Heart right ventricle (tissue), 16 donors: ENCODE measurements around the gene CACNB2. TPM values are rescaled to one million over a fixed set of nuclear protein-coding genes. Genes with fewer than 3 reads are reported as not detected.

Experiments
- ATAC-seq, 8 donors: fragments of 200-7000 bp; cut with Tn5 transposase; one replicate each; pipeline ENCODE4 v1.9.1; 2020; ENCODE audit warnings: mild to moderate bottlenecking in 8 of 8, moderate library complexity in 8 of 8, moderate number of reproducible peaks in 1 of 8
- DNase-seq, 2 donors: peaks; one replicate each; pipeline ENCODE4 v3.0.0-alpha.2; 2020
- H3K27ac ChIP-seq, 10 donors: fragments of 200-600 bp; sonication (generic) in 2 of 10; one replicate each; pipeline versions ENCODE4 v1.5.0 to v1.8.0; 2020 to 2022; ENCODE audit warnings: mild to moderate bottlenecking in 3 of 10
- H3K27me3 ChIP-seq, 7 donors: fragments of 200-600 bp; one replicate each; pipeline ENCODE4 v1.8.0; 2021 to 2022; ENCODE audit warnings: mild to moderate bottlenecking in 2 of 7
- H3K36me3 ChIP-seq, 9 donors: fragments of 200-600 bp; sonication (generic) in 1 of 9; one replicate each; pipeline versions ENCODE4 v1.5.0 to v1.8.0; 2020 to 2022; ENCODE audit warnings: mild to moderate bottlenecking in 2 of 9
- H3K4me1 ChIP-seq, 9 donors: fragments of 200-600 bp; sonication (generic) in 1 of 9; one replicate each; pipeline versions ENCODE4 v1.5.0 to v1.8.0; 2020 to 2022; ENCODE audit warnings: mild to moderate bottlenecking in 4 of 9
- H3K4me3 ChIP-seq, 10 donors: fragments of 200-600 bp; sonication (generic) in 2 of 10; one replicate each; pipeline versions ENCODE4 v1.5.0 to v1.8.0; 2020 to 2022; ENCODE audit warnings: mild to moderate bottlenecking in 7 of 10, moderate library complexity in 2 of 10
- H3K9me3 ChIP-seq, 11 donors: fragments of 200-600 bp in 10 of 11; sonication (generic) in 2 of 11; one replicate each; pipeline versions ENCODE4 v1.5.0 to v1.8.0; 2013 to 2022; ENCODE audit warnings: mild to moderate bottlenecking in 2 of 11, control low read depth in 1 of 11, moderate library complexity in 1 of 11
- CTCF ChIP-seq, 9 donors: fragments of 200-600 bp; sonication (generic) in 2 of 9; IDR thresholded peaks; one replicate each; pipeline versions ENCODE4 v1.5.0 to v1.8.0; 2021 to 2022; ENCODE audit warnings: antibody characterized with exemption in 9 of 9, mild to moderate bottlenecking in 5 of 9, moderate library complexity in 1 of 9
- WGBS, 2 donors: extraction: QIAGEN DNeasy Blood & Tissue Kit; methylation state at CpG; one replicate each; pipeline ENCODE4 v1.1.7; 2013; ENCODE audit warnings: inconsistent platforms in 1 of 2; 5-methylcytosine and 5-hydroxymethylcytosine counted together
- intact Hi-C, 10 donors: fragments of 100-400 bp; cut with DNase I; formaldehyde crosslinking; loops; one replicate each; pipeline versions ENCODE4 v1.11.1 to v1.14.2; 2022
- polyA plus RNA-seq, 2 donors: library from polyadenylated mRNA; stranded (reverse); fragments of 200-250 nt; gene quantifications; one replicate each; pipeline ENCODE4 v1.2.3, GENCODE V29; 2013
- total RNA-seq, 10 donors: library from RNA; stranded (reverse); fragmentation: NEBNext Ultra II Directional in 3 of 10; extraction: Animal tissue kit (Norgen Biotek cat#: 25700) in 3 of 10; gene quantifications; one replicate each; pipeline versions ENCODE4 v1.2.1 to v1.2.4, GENCODE V29; 2021 to 2023
- donor health status: Arrhythmogenic right ventricular cardiomyopathy.
- donor health status: ischemic (EF 13 %, LVEDD 7.1; RV severe dilation, severe dysfunction).
- donor health status: healthy with polysubstance abuse.
- donor health status: DM: no; HTN: yes; CAD: no.
- donor health status: DM: no; HTN: no; CAD: no.
- donor health status: ischemic (EF 25% LVEDD 6.9; RV normal size, moderate dysfunction).
- donor health status: ischemic (EF 25% LVEDD 5.7; RV mildly dilated, moderate dysfunction).
- donor health status: healthy.
- donor health status: DM: yes; HTN: yes; CAD: no.
- donor health status: Ischemic cardiomyopathy.
- donor health status: ischemic (EF 35%, LVEDD 5.7; RV mildly dilated, moderate dysfunction).
- donor health status: nonischemic (EF 11% LVEDD 7.7; RV severe dilation, severe dysfunction).
- donor health status: DM: yes; HTN: yes; CAD: no.
- donor health status: PGD.
- donor health status: ischemic (EF 29% LVEDD 5.4; RV normal size, mild dysfunction).
- donor health status: nonischemic (EF 23%, LVEDD 6.1; RV moderate dilation, normal function).

CACNB2 gene
- total and polyA plus RNA-seq, 12 donors: 8.9 to 71.1 (median 36.7) TPM

GRCh38 chr10:18261768-18262231 lies 121.6 kb downstream of the CACNB2 start:
- no peak for DNase-seq
- TF ChIP-seq CTCF (IDR thresholded peaks at IDR 0.05): no peak
- H3K27me3 ChIP-seq: no peaks in the 10 kb centered on the region
- peaks cover 0 to 10% (median 0%) of the 10 kb centered on the region in 9 donors for H3K4me1 ChIP-seq
- 74 to 76% methylated on average over 5 of the region's 5 CpGs for WGBS, 2 donors
- ATAC-seq: peak in 5 of 8 donors; percentile 13 to 48 (median 38)
- no peak overlapping the region for H3K27ac ChIP-seq
- intact Hi-C loops: no loop called here
- H3K4me3 ChIP-seq: peak overlapping the region in 6 of 10 donors; percentile 1 to 35 (median 31)
- no peaks in the 10 kb centered on the region for H3K9me3 ChIP-seq
- no peaks in the 10 kb centered on the region for H3K36me3 ChIP-seq

GRCh38 chr10:18264466-18265050 lies 124.3 kb downstream of the CACNB2 start:
- H3K27ac ChIP-seq: no peak overlapping the region
- no peak for DNase-seq
- no peaks in the 10 kb centered on the region for H3K27me3 ChIP-seq
- no peaks in the 10 kb centered on the region for H3K9me3 ChIP-seq
- ATAC-seq: no peak
- H3K36me3 ChIP-seq: no peaks in the 10 kb centered on the region
- no peak overlapping the region for H3K4me3 ChIP-seq
- H3K4me1 ChIP-seq: peaks cover 0 to 10% (median 0%) of the 10 kb centered on the region in 9 donors
- WGBS, 2 donors: 63 to 68% methylated on average over 5 of the region's 5 CpGs
- TF ChIP-seq CTCF (IDR thresholded peaks at IDR 0.05): no peak
- intact Hi-C loops: no loop called here

- no peaks in the 10 kb centered on the region for H3K9me3 ChIP-seq
- DNase-seq: no peak
- intact Hi-C loops: no loop called here
- H3K4me1 ChIP-seq: no peaks in the 10 kb centered on the region
- no peak overlapping the region for H3K4me3 ChIP-seq
- no peak for TF ChIP-seq CTCF (IDR thresholded peaks at IDR 0.05)
- no peak for ATAC-seq
- no peak overlapping the region for H3K27ac ChIP-seq
- no peaks in the 10 kb centered on the region for H3K27me3 ChIP-seq
- 86 to 92% methylated on average over 3 of the region's 3 CpGs for WGBS, 2 donors
- H3K36me3 ChIP-seq: no peaks in the 10 kb centered on the region
Observed at GRCh38 chr10:18268005-18268404, 127.8 kb downstream of the CACNB2 start.

- intact Hi-C loops: no loop called here
- ATAC-seq: no peak
- no peak for DNase-seq
- Histone ChIP-seq H3K27me3 (no peaks in the 10 kb centered on the region), H3K27ac (no peak overlapping the region), H3K4me1 (no peaks in the 10 kb centered on the region), H3K9me3 (no peaks in the 10 kb centered on the region), H3K4me3 (no peak overlapping the region), H3K36me3 (no peaks in the 10 kb centered on the region)
- TF ChIP-seq CTCF (IDR thresholded peaks at IDR 0.05): no peak
- 64 to 76% methylated on average over 3 of the region's 3 CpGs for WGBS, 2 donors
Observed at GRCh38 chr10:18271491-18271890, 131.3 kb downstream of the CACNB2 start.
